Measurements from ENCODE around the gene MAL. TPM values are rescaled to one million over a fixed set of nuclear protein-coding genes. Genes with fewer than 3 reads are reported as not detected.

Gene MAL
- total and polyA plus RNA-seq, 2 of the 4 experiments (the other 2 are of a cell fraction), result not detected

GRCh38 chr2:95032868-95033603 lies 7.5 kb downstream of the MAL start:
- 18% methylated on average over 4 of the region's 16 CpGs; no CpG with 5 or more reads in 1 of the 2 experiments for WGBS, 2 experiments (ENCODE audit: extremely low coverage in 2 of 2, insufficient read length in 1 of 2)
- ChIA-PET CTCF (no interaction called here), POLR2A (ENCODE audit: unreplicated experiment) (no interaction called here)
- Histone ChIP-seq H3K9ac (ENCODE audit: low read depth, low read length) (no peak overlapping the region), H4K91ac (ENCODE audit: insufficient read depth, low read depth, low read length) (no peak overlapping the region), H3K27ac (ENCODE audit: insufficient read depth, low read length) (no peak overlapping the region), H3K36me3 (ENCODE audit: control insufficient read depth, insufficient read depth, low read length) (no peaks in the 10 kb centered on the region), H3K23ac (ENCODE audit: low read depth, low read length) (no peak overlapping the region), H3K27me3 (ENCODE audit: control insufficient read depth, insufficient read depth, low read length) (peaks cover 53% of the 10 kb centered on the region), H2AK5ac (ENCODE audit: low read depth, low read length) (no peak overlapping the region), H3K56ac (ENCODE audit: extremely low read depth, insufficient read depth, low read length) (no peak overlapping the region), H4K8ac (ENCODE audit: low read depth in 2 of 2, low read length in 2 of 2) (no peak overlapping the region), H3K9me3 (ENCODE audit: control insufficient read depth, insufficient read depth, low read length) (no peaks in the 10 kb centered on the region), H3K79me1 (ENCODE audit: low read depth in 1 of 2, low read length in 2 of 2) (no peaks in the 10 kb centered on the region), H3K4me1 (ENCODE audit: control insufficient read depth, insufficient read depth, low read length) (no peaks in the 10 kb centered on the region), H3K4ac (ENCODE audit: low read depth, low read length) (no peak overlapping the region), H3K14ac (replicated peaks; ENCODE audit: low read depth, low read length) (no peak overlapping the region), H4K20me1 (ENCODE audit: insufficient read depth, low read length) (no peaks in the 10 kb centered on the region), H2BK15ac (ENCODE audit: low read depth, low read length) (no peak overlapping the region), H2AK9ac (replicated peaks; ENCODE audit: low read depth, low read length, poor library complexity) (no peak overlapping the region), H4K5ac (ENCODE audit: low read depth, low read length) (no peak overlapping the region), H2AFZ (replicated peaks; ENCODE audit: low read length, poor library complexity) (no peak overlapping the region), H3K4me3 (ENCODE audit: insufficient read depth, low read depth, low read length) (no peak overlapping the region), H3K18ac (ENCODE audit: low read depth, low read length) (no peak overlapping the region), H2BK120ac (ENCODE audit: low read depth, low read length) (no peak overlapping the region), H3K9me1 (ENCODE audit: insufficient read depth, low read length) (no peaks in the 10 kb centered on the region), H3K4me2 (ENCODE audit: low read depth, low read length) (no peak overlapping the region), H2BK5ac (ENCODE audit: low read depth, low read length, poor library complexity, severe bottlenecking) (no peak overlapping the region), H2BK20ac (ENCODE audit: low read depth, low read length) (no peak overlapping the region)
- DNase-seq (no peak), ATAC-seq (ENCODE audit: low read depth) (no peak)
- dilution Hi-C loops (cut with HindIII; ENCODE audit: low sequenced_read_pairs, unreplicated experiment) (no loop called here), intact Hi-C loops (cut with micrococcal nuclease) (no loop called here), in situ Hi-C loops (cut with MboI; ENCODE audit: low sequenced_read_pairs) (no loop called here)
- no TSS peak for BruUV-seq (replicated peaks)
- TF ChIP-seq RFX5 (IDR thresholded peaks at IDR 0.05; ENCODE audit: low read depth, low read length) (no peak), CEBPB (IDR thresholded peaks at IDR 0.05; ENCODE audit: low read depth, low read length) (no peak), FOS (IDR thresholded peaks at IDR 0.05; ENCODE audit: low read depth, low read length) (no peak), RCOR1 (IDR thresholded peaks at IDR 0.05; ENCODE audit: insufficient replicate concordance, low read length) (no peak), CHD1 (IDR thresholded peaks at IDR 0.05; ENCODE audit: low read depth, low read length) (no peak), USF2 (IDR thresholded peaks at IDR 0.05; ENCODE audit: low read depth, low read length) (no peak), POLR2A (IDR thresholded peaks at IDR 0.05; ENCODE audit: low read depth, low read length) (no peak), CTCF (conservative IDR thresholded peaks at IDR 0.05; ENCODE audit: low read depth, low read length) (no peak), MXI1 (IDR thresholded peaks at IDR 0.05; ENCODE audit: borderline replicate concordance, low read depth, low read length) (no peak), RAD21 (IDR thresholded peaks at IDR 0.05; ENCODE audit: low read length) (no peak), NFE2L2 (IDR thresholded peaks at IDR 0.05; ENCODE audit: low read depth, low read length) (no peak), MAFK (IDR thresholded peaks at IDR 0.05; ENCODE audit: low read depth, low read length) (no peak), BHLHE40 (IDR thresholded peaks at IDR 0.05; ENCODE audit: low read depth, low read length) (no peak), MAZ (IDR thresholded peaks at IDR 0.05; ENCODE audit: borderline replicate concordance, low read depth, low read length) (no peak), SMC3 (IDR thresholded peaks at IDR 0.05; ENCODE audit: low read depth, low read length) (no peak), ELK1 (IDR thresholded peaks at IDR 0.05; ENCODE audit: borderline replicate concordance, low read depth, low read length) (no peak)

Data from IMR-90 (cell line).